Naive thymus-derived CD8-positive, alpha-beta T cell (primary cell): ENCODE measurements around the gene GAGE10. TPM values are rescaled to one million over a fixed set of nuclear protein-coding genes. Genes with fewer than 3 reads are reported as not detected.

ENCODE experiments used
- ATAC-seq, 2 donors: fragments of 150-1000 bp; cut with Tn5 transposase in 1 of 2; sonication (Bioruptor Pico), chemical (Tn5 transposase) in 1 of 2; 1 replicate in 1 of 2; 2 replicates in 1 of 2; pipeline ENCODE4 v1.10.0; 2021; ENCODE audit warnings: mild to moderate bottlenecking in 2 of 2, moderate library complexity in 2 of 2
- POLR2A ChIA-PET: fragments of 350-600 bp; sonication (Branson Sonifier 250); formaldehyde crosslinking; loops from one replicate; lab custom pipeline; 2021; ENCODE audit warnings: antibody characterized with exemption; lab: Charles Lee
- DNase-seq, 10 donors: peaks; one replicate each; pipeline versions ENCODE4 v3.0.0 to v3.0.0-alpha.2; 2020 to 2022
- H3K27ac Mint-ChIP-seq, 10 donors: one replicate each; pipeline ENCODE4 v1.8.0; 2020 to 2022; ENCODE audit warnings: mild to moderate bottlenecking in 10 of 10, mixed read lengths in 10 of 10, moderate library complexity in 4 of 10, inconsistent platforms in 1 of 10
- H3K27me3 Mint-ChIP-seq, 5 donors: one replicate each; pipeline ENCODE4 v1.8.0; 2021 to 2022; ENCODE audit warnings: mixed read lengths in 5 of 5
- H3K36me3 Mint-ChIP-seq, 3 donors: one replicate each; pipeline ENCODE4 v1.8.0; 2020 to 2022; ENCODE audit warnings: mixed read lengths in 3 of 3, mild to moderate bottlenecking in 2 of 3, inconsistent platforms in 1 of 3
- H3K4me1 Mint-ChIP-seq, 4 donors: one replicate each; pipeline ENCODE4 v1.8.0; 2021 to 2022; ENCODE audit warnings: mixed read lengths in 4 of 4
- H3K4me3 Mint-ChIP-seq, 10 donors: one replicate each; pipeline ENCODE4 v1.8.0; 2020 to 2022; ENCODE audit warnings: mild to moderate bottlenecking in 10 of 10, mixed read lengths in 10 of 10, moderate library complexity in 6 of 10, inconsistent platforms in 1 of 10
- H3K9me3 Mint-ChIP-seq, 9 donors: one replicate each; pipeline ENCODE4 v1.8.0; 2020 to 2022; ENCODE audit warnings: mixed read lengths in 9 of 9, mild to moderate bottlenecking in 3 of 9, inconsistent platforms in 1 of 9, moderate library complexity in 1 of 9
- polyA plus RNA-seq, 3 donors: library from polyadenylated mRNA; unstranded; fragments of 300-500 nt; fragmentation: Illumina TruSeq; gene quantifications; one replicate each; pipeline ENCODE4 v1.2.3, GENCODE V29; 2021
- total RNA-seq, 8 experiments: library from RNA in 2 of 8; stranded (reverse) in 2 of 8; gene quantifications; one replicate each; pipeline ENCODE4 v1.2.3 and lab custom pipeline; 2021 to 2026

The GAGE10 gene
- total and polyA plus RNA-seq, 5 experiments from 2014 or later: 1.0 TPM; not detected in 4

DNA sequence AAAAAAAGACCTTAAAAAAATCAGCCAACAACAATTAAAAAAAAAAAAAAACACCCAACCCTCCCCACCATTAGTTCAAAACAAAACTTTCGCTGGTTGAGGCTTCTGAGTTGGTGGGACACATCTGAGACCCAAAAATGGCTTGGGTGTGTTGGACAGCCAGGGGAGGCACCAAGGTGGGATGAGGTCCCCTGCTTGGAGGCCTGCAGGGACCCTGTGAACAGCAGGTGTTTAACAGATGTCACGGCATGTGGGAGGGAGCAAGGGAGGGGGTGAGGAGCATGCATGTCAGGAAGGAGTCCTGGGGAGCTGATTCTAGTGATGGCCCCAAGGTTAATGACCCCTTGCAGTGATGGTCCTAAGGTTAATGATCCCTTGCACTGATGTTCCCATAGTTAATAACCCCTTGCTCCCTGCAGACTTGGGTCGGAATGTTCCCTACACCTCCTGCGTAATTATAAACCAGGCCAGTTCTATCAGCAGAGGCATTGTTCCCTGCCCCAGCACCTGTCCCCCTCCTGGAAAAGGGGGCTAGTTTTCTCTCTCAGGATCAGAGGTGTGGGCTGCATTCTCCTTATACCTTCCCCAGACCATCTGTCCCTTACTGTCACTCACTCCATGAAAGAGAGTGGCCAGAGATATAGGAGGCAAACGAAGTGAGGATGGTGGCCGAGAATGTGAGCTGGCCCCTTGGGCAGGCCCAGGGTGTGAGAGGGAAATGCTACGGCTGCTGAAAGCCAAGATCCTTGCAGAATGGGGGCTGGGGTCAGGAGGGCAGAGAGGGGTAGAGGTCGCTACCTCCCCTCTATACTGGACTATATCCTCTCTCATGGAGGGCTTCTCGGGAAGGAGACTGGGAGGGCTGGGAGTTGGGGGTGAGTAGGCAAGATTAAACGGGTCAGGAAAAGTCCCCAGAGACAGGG lies 36.7 kb upstream of the GAGE10 start:
- H3K36me3 Mint-ChIP-seq: no peaks in the 10 kb centered on the region
- H3K9me3 Mint-ChIP-seq: no peaks in the 10 kb centered on the region
- peak overlapping the region in 1 of 10 donors; percentile 85 for H3K4me3 Mint-ChIP-seq
- POLR2A ChIA-PET: interaction anchor here (0.8 kb wide), 1 partner anchor 31 kb away, joined by 3 read pairs; the partner anchor contains the start of gene CCDC22
- DNase-seq (no peak), ATAC-seq (no peak)
- H3K27ac Mint-ChIP-seq: peak overlapping the region in 3 of 10 donors; percentile 66 to 100 (median 70)
- H3K27me3 Mint-ChIP-seq: no peaks in the 10 kb centered on the region
- H3K4me1 Mint-ChIP-seq: peaks cover 5 to 31% (median 24%) of the 10 kb centered on the region in 4 donors

DNA sequence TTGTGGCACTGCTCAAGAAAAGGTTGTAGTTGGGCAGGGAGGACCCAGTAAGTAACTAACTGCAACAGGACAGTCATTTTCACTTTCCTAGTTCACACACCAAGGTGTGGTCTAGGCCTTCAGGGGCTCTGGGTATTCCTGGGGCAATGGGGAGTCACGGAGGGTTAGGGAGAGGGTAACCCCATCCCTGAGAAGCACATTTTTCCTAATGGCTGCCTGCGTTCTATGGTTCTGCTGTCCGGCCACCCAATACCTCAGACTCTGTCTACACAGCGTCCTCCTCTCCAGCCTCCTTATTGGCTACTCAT lies 34.8 kb upstream of the GAGE10 start:
- Mint-ChIP-seq H3K36me3 (no peaks in the 10 kb centered on the region), H3K4me1 (peaks cover 5 to 44% (median 38%) of the 10 kb centered on the region in 4 donors), H3K27ac (peak overlapping the region; percentile 99 to 100 (median 100)), H3K27me3 (no peaks in the 10 kb centered on the region), H3K9me3 (no peaks in the 10 kb centered on the region), H3K4me3 (peak overlapping the region; percentile 85 to 99 (median 98))
- no peak for DNase-seq
- ATAC-seq: no peak
- POLR2A ChIA-PET: interaction anchor here (0.7 to 3.7 kb wide), 12 partner anchors 8 to 195 kb away, joined by 3 to 36 read pairs (median 6); partner anchors contain the start of genes CCDC22 and PRAF2

- POLR2A ChIA-PET: interaction anchor here (0.6 to 3.7 kb wide), 12 partner anchors 9 to 403 kb away, joined by 3 to 36 read pairs (median 6); partner anchors contain the start of genes CCDC22 and PRAF2
- Mint-ChIP-seq H3K9me3 (no peaks in the 10 kb centered on the region), H3K36me3 (no peaks in the 10 kb centered on the region), H3K4me3 (peak overlapping the region; percentile 85 to 99 (median 98)), H3K27me3 (no peaks in the 10 kb centered on the region), H3K27ac (peak overlapping the region; percentile 99 to 100 (median 100)), H3K4me1 (peaks cover 5 to 49% (median 42%) of the 10 kb centered on the region in 4 donors)
- DNase-seq (peak; percentile 77 to 98 (median 94)), ATAC-seq (peak; percentile 81 to 82)
Observed at GRCh38 chrX:49269010-49269766, 34.3 kb upstream of the GAGE10 start.

GRCh38 chrX:49269767-49270248 lies 33.6 kb upstream of the GAGE10 start, which contains the start of gene PPP1R3F:
Gene PPP1R3F (plus strand): TSS chrX:49269793. CDS start chrX:49269870, 77 bp downstream.
- H3K36me3 Mint-ChIP-seq: peaks cover 0 to under 1% (median 0%) of the 10 kb centered on the region in 3 donors
- ATAC-seq (peak; percentile 8 to 12), DNase-seq (peak in 1 of 10 donors; percentile 76)
- peak within 1 kb of the TSS; percentile 85 to 99 (median 98) for H3K4me3 Mint-ChIP-seq
- H3K4me1 Mint-ChIP-seq: peaks cover 11 to 55% (median 48%) of the 10 kb centered on the region in 4 donors
- H3K27me3 Mint-ChIP-seq: no peaks in the 10 kb centered on the region
- POLR2A ChIA-PET: interaction anchor here (0.6 to 3.7 kb wide), 12 partner anchors 8 to 403 kb away, joined by 3 to 36 read pairs (median 6); partner anchors contain the start of gene CCDC22
- H3K9me3 Mint-ChIP-seq: no peaks in the 10 kb centered on the region
- H3K27ac Mint-ChIP-seq: peak within 1 kb of the TSS; percentile 99 to 100 (median 100)

DNA sequence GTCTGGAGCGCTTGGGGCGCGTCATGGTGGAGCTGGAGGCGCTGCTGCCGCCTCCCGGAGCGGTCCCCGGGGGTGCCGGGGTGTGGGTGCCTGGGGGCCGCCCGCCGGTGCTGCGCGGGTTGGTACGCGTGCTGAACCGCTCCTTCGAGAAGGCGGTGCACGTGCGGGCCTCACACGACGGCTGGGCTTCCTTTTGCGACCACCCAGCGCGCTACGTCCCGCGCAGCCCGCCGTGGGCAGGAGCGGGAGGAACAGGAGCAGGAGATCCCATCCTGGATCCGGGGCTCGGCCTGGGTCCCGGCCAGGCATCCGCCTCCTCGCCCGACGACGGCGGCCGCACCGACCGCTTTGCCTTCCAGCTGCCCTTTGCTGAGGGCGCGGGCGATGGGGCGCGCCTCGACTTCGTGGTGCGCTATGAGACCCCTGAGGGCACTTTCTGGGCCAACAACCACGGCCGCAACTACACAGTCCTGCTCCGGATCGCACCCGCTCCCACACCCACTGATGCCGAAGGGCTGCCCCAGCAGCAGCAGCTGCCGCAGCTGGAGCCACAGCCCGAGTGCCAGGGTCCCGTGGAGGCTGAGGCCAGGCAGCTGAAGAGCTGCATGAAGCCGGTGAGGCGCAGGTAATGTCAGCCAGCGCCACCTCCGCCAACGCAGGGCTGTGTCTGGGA lies 33.1 kb upstream of the GAGE10 start:
- peak overlapping the region; percentile 71 to 91 (median 80) for H3K4me3 Mint-ChIP-seq
- peaks cover 17 to 61% (median 54%) of the 10 kb centered on the region in 4 donors for H3K4me1 Mint-ChIP-seq
- DNase-seq: peak in 3 of 10 donors; percentile 2 to 29 (median 11)
- H3K27ac Mint-ChIP-seq: peak overlapping the region in 9 of 10 donors; percentile 23 to 96 (median 84)
- H3K27me3 Mint-ChIP-seq: no peaks in the 10 kb centered on the region
- no peak for ATAC-seq
- POLR2A ChIA-PET: interaction anchor here (1.4 to 3.7 kb wide), 9 partner anchors 7 to 115 kb away, joined by 5 to 36 read pairs (median 9); partner anchors contain the start of gene CCDC22
- peaks cover 0 to 1% (median 0%) of the 10 kb centered on the region in 3 donors for H3K36me3 Mint-ChIP-seq
- H3K9me3 Mint-ChIP-seq: peaks cover 0 to 2% (median 0%) of the 10 kb centered on the region in 9 donors

DNA sequence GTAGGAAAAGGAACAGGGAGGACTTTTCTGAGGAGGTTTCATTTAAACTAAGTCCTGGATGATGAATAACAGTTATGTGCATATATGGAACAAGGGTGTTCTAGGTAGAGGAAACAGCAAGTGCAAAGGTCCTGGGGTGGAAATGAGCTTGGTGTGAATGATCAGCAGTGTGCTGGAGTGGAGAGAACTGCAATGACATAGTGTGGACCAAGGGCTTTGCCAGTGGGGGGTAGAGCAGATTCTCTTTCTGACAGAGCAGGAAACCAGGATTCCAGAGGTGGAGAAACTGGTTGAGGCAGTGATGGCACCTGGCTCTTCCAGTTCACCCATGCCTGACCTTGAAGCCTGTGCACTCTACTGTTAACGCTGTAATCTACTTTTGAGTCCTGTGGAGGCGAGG lies 32.1 kb upstream of the GAGE10 start:
- Mint-ChIP-seq H3K36me3 (peaks cover 0 to 1% (median 0%) of the 10 kb centered on the region in 3 donors), H3K4me3 (peak overlapping the region; percentile 71 to 91 (median 78)), H3K27me3 (no peaks in the 10 kb centered on the region), H3K9me3 (peaks cover 0 to 2% (median 0%) of the 10 kb centered on the region in 9 donors), H3K4me1 (peaks cover 19 to 67% (median 63%) of the 10 kb centered on the region in 4 donors), H3K27ac (peak overlapping the region; percentile 40 to 96 (median 86))
- ATAC-seq (no peak), DNase-seq (no peak)
- POLR2A ChIA-PET: interaction anchor here (0.7 to 2.7 kb wide), 3 partner anchors 10 to 313 kb away, joined by 3 to 7 read pairs (median 6); no protein-coding TSS in a partner anchor

DNA sequence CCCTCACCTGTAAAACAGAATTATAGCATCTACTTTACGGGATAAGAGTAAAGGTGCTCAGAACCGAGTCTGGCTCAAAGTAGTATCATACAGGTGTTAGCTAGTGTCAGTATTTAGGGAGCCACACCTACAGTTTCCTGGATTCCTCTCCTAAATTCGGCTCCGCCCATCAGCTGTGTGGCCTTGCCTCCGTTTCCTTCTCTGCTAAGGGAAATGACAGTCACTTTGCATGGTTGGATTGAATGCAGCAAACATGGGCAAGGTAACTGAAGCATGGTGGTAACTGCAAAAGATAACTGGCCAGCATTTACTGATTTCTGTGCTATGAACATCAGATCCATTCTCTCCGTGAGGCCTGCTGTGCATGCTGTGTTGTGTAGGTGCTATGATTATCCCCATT lies 31.0 kb upstream of the GAGE10 start:
- H3K36me3 Mint-ChIP-seq: peaks cover 0 to 1% (median 0%) of the 10 kb centered on the region in 3 donors
- H3K27ac Mint-ChIP-seq: peak overlapping the region; percentile 40 to 92 (median 88)
- peaks cover 24 to 76% (median 70%) of the 10 kb centered on the region in 4 donors for H3K4me1 Mint-ChIP-seq
- POLR2A ChIA-PET: interaction anchor here (0.6 to 2.7 kb wide), 10 partner anchors 8 to 524 kb away, joined by 3 to 22 read pairs (median 4); partner anchors contain the start of genes CCDC22 and FOXP3
- H3K27me3 Mint-ChIP-seq: no peaks in the 10 kb centered on the region
- ATAC-seq: no peak
- H3K4me3 Mint-ChIP-seq: peak overlapping the region; percentile 71 to 91 (median 78)
- peaks cover 0 to 2% (median 0%) of the 10 kb centered on the region in 9 donors for H3K9me3 Mint-ChIP-seq
- DNase-seq: peak in 3 of 10 donors; percentile 10 to 35 (median 23)

- ATAC-seq (peak; percentile 3 to 9), DNase-seq (peak in 8 of 10 donors; percentile 30 to 78 (median 51))
- H3K9me3 Mint-ChIP-seq: peaks cover 0 to 2% (median 0%) of the 10 kb centered on the region in 9 donors
- H3K4me1 Mint-ChIP-seq: peaks cover 30 to 82% (median 73%) of the 10 kb centered on the region in 4 donors
- peak overlapping the region; percentile 71 to 91 (median 78) for H3K4me3 Mint-ChIP-seq
- peaks cover 0 to 1% (median 0%) of the 10 kb centered on the region in 3 donors for H3K36me3 Mint-ChIP-seq
- POLR2A ChIA-PET: interaction anchor here (0.7 to 2.7 kb wide), 10 partner anchors 9 to 231 kb away, joined by 3 to 22 read pairs (median 4); partner anchors contain the start of genes CCDC22 and FOXP3
- no peaks in the 10 kb centered on the region for H3K27me3 Mint-ChIP-seq
- peak overlapping the region; percentile 4 to 92 (median 88) for H3K27ac Mint-ChIP-seq
Observed at GRCh38 chrX:49273181-49273727, 30.2 kb upstream of the GAGE10 start.

DNA sequence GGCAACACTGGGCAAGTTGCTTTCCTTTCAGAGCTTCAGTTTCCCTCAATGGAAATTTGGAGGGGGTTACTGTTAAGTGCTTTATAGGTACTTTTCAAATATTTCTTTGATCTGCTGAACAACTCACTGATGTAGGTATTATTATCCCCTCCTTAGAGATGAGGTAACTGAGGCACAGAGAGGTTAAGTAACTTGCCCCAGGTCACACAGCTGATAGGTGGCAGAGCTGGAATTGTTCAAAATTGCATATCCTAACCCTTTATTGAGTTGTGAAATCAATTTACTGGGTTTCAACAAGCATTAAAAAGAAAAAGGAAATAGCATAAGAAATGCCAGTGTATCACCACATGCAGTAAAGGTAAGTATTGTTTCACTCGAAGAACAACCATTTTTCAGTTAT lies 27.2 kb upstream of the GAGE10 start:
- POLR2A ChIA-PET: interaction anchor here (1.1 to 1.6 kb wide), 2 partner anchors 10 to 33 kb away, joined by 4 to 5 read pairs; no protein-coding TSS in a partner anchor
- H3K9me3 Mint-ChIP-seq: peaks cover 0 to 2% (median 0%) of the 10 kb centered on the region in 9 donors
- ATAC-seq (no peak), DNase-seq (no peak)
- peak overlapping the region in 4 of 10 donors; percentile 43 to 92 (median 76) for H3K27ac Mint-ChIP-seq
- H3K4me1 Mint-ChIP-seq: peaks cover 34 to 91% (median 80%) of the 10 kb centered on the region in 4 donors
- H3K36me3 Mint-ChIP-seq: peaks cover 0 to 1% (median 0%) of the 10 kb centered on the region in 3 donors
- peak overlapping the region in 5 of 10 donors; percentile 38 to 67 (median 46) for H3K4me3 Mint-ChIP-seq
- no peaks in the 10 kb centered on the region for H3K27me3 Mint-ChIP-seq

DNA sequence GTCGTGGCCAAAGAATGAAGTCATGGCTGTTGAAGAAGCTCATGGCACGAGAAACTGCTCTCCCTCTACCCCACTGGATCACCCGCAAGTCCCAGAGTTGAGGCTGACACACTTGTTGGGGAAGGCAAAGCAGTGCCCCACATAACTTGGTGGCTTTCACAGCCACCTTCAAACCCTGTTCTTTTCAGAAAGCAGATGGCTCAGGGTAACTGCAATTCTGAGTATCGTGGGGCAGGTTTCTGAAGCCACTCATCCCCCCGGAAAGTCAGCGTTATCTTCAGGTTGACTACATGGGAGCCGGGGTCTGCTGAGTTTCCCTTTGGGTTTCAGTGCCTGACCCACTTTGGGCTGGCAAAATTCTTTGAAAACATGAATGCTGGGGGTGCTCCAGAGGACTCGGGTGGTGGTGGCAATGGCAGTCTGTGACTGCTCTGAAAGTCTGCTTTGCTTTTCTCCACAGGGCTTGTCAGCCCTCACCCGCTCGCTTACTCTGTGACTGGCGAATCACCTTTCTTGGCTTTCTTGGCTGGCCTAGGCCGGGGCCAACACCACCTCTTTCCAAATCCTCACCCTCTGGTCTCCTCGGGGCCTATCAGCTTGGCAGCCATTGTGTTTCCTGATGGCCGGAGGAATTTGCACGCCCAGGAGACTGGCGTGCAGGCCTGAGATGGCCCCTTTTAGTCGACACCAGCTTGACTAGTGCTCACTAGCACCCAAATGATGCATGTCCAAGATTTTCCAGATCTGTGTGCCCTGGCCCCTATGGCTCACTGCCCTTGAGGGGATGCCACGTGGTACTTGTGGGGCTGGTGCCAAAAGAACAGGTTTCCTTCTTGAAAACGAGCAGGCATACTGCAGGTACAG lies 26.5 kb upstream of the GAGE10 start:
- no peak for ATAC-seq
- H3K36me3 Mint-ChIP-seq: peaks cover 0 to 1% (median under 1%) of the 10 kb centered on the region in 3 donors
- peaks cover 0 to 2% (median 0%) of the 10 kb centered on the region in 9 donors for H3K9me3 Mint-ChIP-seq
- H3K4me1 Mint-ChIP-seq: peaks cover 34 to 84% (median 78%) of the 10 kb centered on the region in 4 donors
- peak overlapping the region in 9 of 10 donors; percentile 38 to 82 (median 67) for H3K4me3 Mint-ChIP-seq
- no peaks in the 10 kb centered on the region for H3K27me3 Mint-ChIP-seq
- DNase-seq: no peak
- peak overlapping the region; percentile 41 to 93 (median 87) for H3K27ac Mint-ChIP-seq
- POLR2A ChIA-PET: interaction anchor here (0.7 to 1.6 kb wide), 3 partner anchors 7 to 88 kb away, joined by 3 to 5 read pairs (median 5); partner anchors contain the start of gene PPP1R3F
